ENCODE results near the gene IL10. TPM values are rescaled to one million over a fixed set of nuclear protein-coding genes. Genes with fewer than 3 reads are reported as not detected.

Gene IL10
- total and polyA plus RNA-seq, 8 donors, result 0.29 to 7.2 (median 1.5) TPM; not detected in 2

GRCh38 chr1:206804156-206804737 is 32.0 kb upstream of the IL10 start:
- 65 to 96% (median 94%) methylated on average over 1 of the region's 1 CpG for WGBS, 5 donors
- Histone ChIP-seq H3K27ac (peak overlapping the region in 3 of 5 donors; percentile 47 to 51 (median 47)), H3K4me1 (peaks cover 0 to 15% (median 7%) of the 10 kb centered on the region in 4 donors), H3K4me3 (no peak overlapping the region), H3K36me3 (no peaks in the 10 kb centered on the region), H3K9me3 (no peaks in the 10 kb centered on the region), H3K27me3 (peaks cover 0 to 4% (median 0%) of the 10 kb centered on the region in 3 donors)
- intact Hi-C loops (cut with DNase I; ENCODE audit: low total_unique reads), result no loop called here
- TF ChIP-seq POLR2AphosphoS5 (IDR thresholded peaks at IDR 0.05) (no peak), EP300 (IDR thresholded peaks at IDR 0.05) (no peak), POLR2A (IDR thresholded peaks at IDR 0.05) (no peak), CTCF (IDR thresholded peaks at IDR 0.05) (no peak)
- no peak for DNase-seq

- TF ChIP-seq POLR2A (IDR thresholded peaks at IDR 0.05) (no peak), POLR2AphosphoS5 (IDR thresholded peaks at IDR 0.05) (no peak), EP300 (IDR thresholded peaks at IDR 0.05) (no peak), CTCF (IDR thresholded peaks at IDR 0.05) (no peak)
- intact Hi-C loops (cut with DNase I; ENCODE audit: low total_unique reads), result no loop called here
These were observed 31.0 kb upstream of the IL10 start for GRCh38 chr1:206803221-206803730.

GRCh38 chr1:206802401-206802800 is 30.1 kb upstream of the IL10 start:
- peaks cover 0 to 20% (median 7%) of the 10 kb centered on the region in 4 donors for H3K4me1 ChIP-seq
- DNase-seq, result no peak
- no peaks in the 10 kb centered on the region for H3K36me3 ChIP-seq
- TF ChIP-seq POLR2A (IDR thresholded peaks at IDR 0.05) (no peak), POLR2AphosphoS5 (IDR thresholded peaks at IDR 0.05) (no peak), EP300 (IDR thresholded peaks at IDR 0.05) (no peak), CTCF (IDR thresholded peaks at IDR 0.05) (no peak)
- intact Hi-C loops (cut with DNase I; ENCODE audit: low total_unique reads), result no loop called here
- WGBS, 5 donors, result 82 to 86% (median 82%) methylated on average over 4 of the region's 4 CpGs
- no peaks in the 10 kb centered on the region for H3K9me3 ChIP-seq
- H3K27ac ChIP-seq, result no peak overlapping the region
- H3K27me3 ChIP-seq, result peaks cover 0 to 18% (median 0%) of the 10 kb centered on the region in 3 donors
- H3K4me3 ChIP-seq, result no peak overlapping the region

More at GRCh38 chr1:206803221-206803730, 31.0 kb upstream of the IL10 start:
- Histone ChIP-seq H3K36me3 (no peaks in the 10 kb centered on the region), H3K9me3 (no peaks in the 10 kb centered on the region), H3K27ac (peak overlapping the region in 3 of 5 donors; percentile 47 to 51 (median 47)), H3K27me3 (peaks cover 0 to 13% (median 0%) of the 10 kb centered on the region in 3 donors), H3K4me3 (no peak overlapping the region), H3K4me1 (peaks cover 0 to 15% (median 7%) of the 10 kb centered on the region in 4 donors)
- WGBS, 5 donors, result 79 to 87% (median 86%) methylated on average over 8 of the region's 8 CpGs
- DNase-seq, result peak; percentile 28 to 75

- Histone ChIP-seq H3K4me3 (no peak overlapping the region), H3K4me1 (peaks cover 0 to 20% (median 7%) of the 10 kb centered on the region in 4 donors), H3K27me3 (peaks cover 0 to 18% (median 0%) of the 10 kb centered on the region in 3 donors), H3K36me3 (no peaks in the 10 kb centered on the region), H3K9me3 (no peaks in the 10 kb centered on the region), H3K27ac (no peak overlapping the region)
- WGBS, 5 donors, result 71 to 100% (median 88%) methylated on average over 1 of the region's 1 CpG
- TF ChIP-seq POLR2A (IDR thresholded peaks at IDR 0.05), result no peak
- TF ChIP-seq CTCF (IDR thresholded peaks at IDR 0.05), result no peak
- no peak for TF ChIP-seq EP300 (IDR thresholded peaks at IDR 0.05)
- intact Hi-C loops (cut with DNase I; ENCODE audit: low total_unique reads), result no loop called here
- no peak for DNase-seq
These were observed 29.2 kb upstream of the IL10 start for GRCh38 chr1:206801467-206801866.

Measured in stomach (tissue), 9 donors.